ENCODE data around the gene KCNF1. TPM values are rescaled to one million over a fixed set of nuclear protein-coding genes. Genes with fewer than 3 reads are reported as not detected.

KCNF1 gene
- total and polyA plus RNA-seq, 2 experiments from 2014 or later = 0.10 to 0.97 TPM

DNA sequence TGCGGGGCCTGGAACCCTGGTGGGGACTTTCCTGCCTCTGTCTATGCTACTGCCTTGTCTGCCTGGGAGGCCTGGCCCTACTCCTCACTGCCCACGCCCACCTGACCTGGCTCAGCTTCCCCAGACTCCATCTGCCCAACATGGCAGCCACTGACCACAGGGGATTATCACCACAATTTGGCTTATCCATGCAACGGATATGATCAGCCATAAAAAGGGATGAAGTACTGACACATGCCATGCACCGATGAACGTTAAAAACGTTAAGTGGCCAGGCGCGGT, 5.9 kb upstream of the KCNF1 start:
- no peaks in the 10 kb centered on the region for H3K79me2 ChIP-seq (ENCODE audit: insufficient read depth)
- H3F3A ChIP-seq (ENCODE audit: insufficient read depth) = 0 out of 2 replicates have a peak, but pooled peaks cover 5% of the 10 kb centered on the region
- TF ChIP-seq EZH2 (IDR thresholded peaks at IDR 0.05; ENCODE audit: insufficient read depth, poor library complexity, severe bottlenecking) = no peak
- no peak overlapping the region for H3K4me3 ChIP-seq
- no peak overlapping the region for H3K9ac ChIP-seq
- WGBS, 2 experiments (ENCODE audit: low coverage in 1 of 2, low lambda C conversion rate in 2 of 2, missing lambda C conversion rate in 2 of 2) = 84 to 86% methylated on average over 8 of the region's 8 CpGs
- no peaks in the 10 kb centered on the region for H4K20me1 ChIP-seq (ENCODE audit: insufficient read depth)
- H2AFZ ChIP-seq = no peak overlapping the region
- H3K9me3 ChIP-seq (ENCODE audit: low read depth) = no peaks in the 10 kb centered on the region
- H3K27ac ChIP-seq = no peak overlapping the region
- no peak overlapping the region for H3K4me2 ChIP-seq (ENCODE audit: unreplicated experiment)
- no peak for DNase-seq
- H3K4me1 ChIP-seq (ENCODE audit: insufficient read depth) = peaks cover 4% of the 10 kb centered on the region; the same call in 1 of the 2 replicates
- H3K27me3 ChIP-seq (replicated peaks; ENCODE audit: insufficient read depth) = peaks cover 3% of the 10 kb centered on the region
- H3K9me2 ChIP-seq (ENCODE audit: insufficient read depth) = no peaks in the 10 kb centered on the region
- in situ Hi-C loops (cut with MboI) = no loop called here
- no peaks in the 10 kb centered on the region for H3K36me3 ChIP-seq (ENCODE audit: low read depth)

DNA sequence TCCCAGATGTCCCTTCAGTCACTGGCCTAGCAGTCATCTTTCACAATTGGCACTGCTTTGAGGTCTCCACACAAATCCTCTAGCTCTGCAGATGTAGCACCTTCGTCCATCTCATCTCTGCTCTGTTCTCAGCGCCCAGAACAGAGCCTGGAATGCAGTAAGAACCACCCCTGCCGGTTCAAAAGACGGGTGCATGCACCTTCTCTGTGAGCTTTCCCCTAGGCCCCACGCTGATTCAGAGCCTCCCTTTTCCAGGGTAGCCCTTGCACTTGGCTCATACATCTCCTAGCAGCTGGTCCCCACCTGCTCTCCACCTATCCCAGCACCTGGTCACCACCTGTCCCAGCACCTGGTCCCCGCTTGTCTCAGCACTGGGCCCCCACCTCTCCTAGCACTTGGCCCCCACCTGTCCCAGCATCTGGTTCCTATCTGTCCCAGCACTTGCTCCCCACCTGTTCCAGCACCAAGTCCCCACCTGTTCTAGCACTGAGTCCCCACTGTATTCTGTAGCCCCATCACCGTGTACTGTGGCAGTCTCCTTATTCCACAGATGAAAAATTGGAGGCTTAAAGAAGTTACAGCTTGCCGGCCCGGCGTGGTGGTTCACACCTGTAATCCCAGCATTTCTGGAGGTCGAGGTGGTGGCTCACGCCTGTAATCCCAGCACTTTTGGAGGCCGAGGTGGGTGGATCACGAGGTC, 4.7 kb upstream of the KCNF1 start:
- Histone ChIP-seq H3K4me1 (ENCODE audit: insufficient read depth) (peaks cover 4% of the 10 kb centered on the region; the same call in 1 of the 2 replicates), H3K9me2 (ENCODE audit: insufficient read depth) (no peaks in the 10 kb centered on the region), H3K79me2 (ENCODE audit: insufficient read depth) (no peaks in the 10 kb centered on the region), H3K9ac (no peak overlapping the region), H3K9me3 (ENCODE audit: low read depth) (no peaks in the 10 kb centered on the region), H3K4me3 (no peak overlapping the region), H3K36me3 (ENCODE audit: low read depth) (no peaks in the 10 kb centered on the region), H3K27ac (no peak overlapping the region), H2AFZ (no peak overlapping the region), H3K27me3 (replicated peaks; ENCODE audit: insufficient read depth) (peaks cover 5% of the 10 kb centered on the region), H3K4me2 (ENCODE audit: unreplicated experiment) (no peak overlapping the region), H4K20me1 (ENCODE audit: insufficient read depth) (no peaks in the 10 kb centered on the region), H3F3A (ENCODE audit: insufficient read depth) (0 out of 2 replicates have a peak, but pooled peaks cover 3% of the 10 kb centered on the region)
- DNase-seq = no peak
- 81 to 84% methylated on average over 14 of the region's 14 CpGs for WGBS, 2 experiments (ENCODE audit: low coverage in 1 of 2, low lambda C conversion rate in 2 of 2, missing lambda C conversion rate in 2 of 2)
- in situ Hi-C loops (cut with MboI) = no loop called here
- TF ChIP-seq EZH2 (IDR thresholded peaks at IDR 0.05; ENCODE audit: insufficient read depth, poor library complexity, severe bottlenecking) = no peak
- TF ChIP-seq EZH2phosphoT487 (IDR thresholded peaks at IDR 0.05; ENCODE audit: insufficient read depth, low read depth) = no peak

DNA sequence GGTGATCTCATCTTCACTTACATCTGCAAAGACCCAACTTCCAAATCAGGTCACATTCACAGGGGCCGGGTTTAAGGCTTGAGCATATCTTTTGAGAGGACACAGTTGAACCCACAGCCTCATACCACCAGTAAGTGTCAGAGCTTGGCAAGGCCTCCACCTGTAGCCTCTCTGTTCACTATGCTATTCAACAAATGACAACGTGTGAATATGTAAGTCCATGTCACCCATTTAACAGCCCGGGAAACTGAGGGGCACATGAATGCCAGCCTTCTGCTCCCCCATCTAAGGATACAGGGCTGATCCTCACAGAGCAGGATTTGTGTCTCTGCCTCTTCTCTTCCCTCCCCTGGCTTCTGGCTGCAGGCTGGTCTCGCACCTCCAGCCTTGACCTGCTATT, 3.5 kb upstream of the KCNF1 start:
- no peaks in the 10 kb centered on the region for H3K79me2 ChIP-seq (ENCODE audit: insufficient read depth)
- H4K20me1 ChIP-seq (ENCODE audit: insufficient read depth) = no peaks in the 10 kb centered on the region
- no peak overlapping the region for H3K9ac ChIP-seq
- no peak overlapping the region for H3K27ac ChIP-seq
- 0 out of 2 replicates have a peak, but pooled peaks cover 3% of the 10 kb centered on the region for H3F3A ChIP-seq (ENCODE audit: insufficient read depth)
- no peak overlapping the region for H3K4me3 ChIP-seq
- H3K27me3 ChIP-seq (replicated peaks; ENCODE audit: insufficient read depth) = peaks cover 5% of the 10 kb centered on the region
- peaks cover 4% of the 10 kb centered on the region; the same call in 1 of the 2 replicates for H3K4me1 ChIP-seq (ENCODE audit: insufficient read depth)
- in situ Hi-C loops (cut with MboI) = no loop called here
- no peak overlapping the region for H2AFZ ChIP-seq
- no peaks in the 10 kb centered on the region for H3K36me3 ChIP-seq (ENCODE audit: low read depth)
- H3K9me3 ChIP-seq (ENCODE audit: low read depth) = no peaks in the 10 kb centered on the region
- H3K9me2 ChIP-seq (ENCODE audit: insufficient read depth) = no peaks in the 10 kb centered on the region
- 62 to 64% methylated on average over 4 of the region's 4 CpGs for WGBS, 2 experiments (ENCODE audit: low coverage in 1 of 2, low lambda C conversion rate in 2 of 2, missing lambda C conversion rate in 2 of 2)
- no peak for TF ChIP-seq EZH2phosphoT487 (IDR thresholded peaks at IDR 0.05; ENCODE audit: insufficient read depth, low read depth)
- TF ChIP-seq EZH2 (IDR thresholded peaks at IDR 0.05; ENCODE audit: insufficient read depth, poor library complexity, severe bottlenecking) = no peak
- H3K4me2 ChIP-seq (ENCODE audit: unreplicated experiment) = no peak overlapping the region
- DNase-seq = no peak

DNA sequence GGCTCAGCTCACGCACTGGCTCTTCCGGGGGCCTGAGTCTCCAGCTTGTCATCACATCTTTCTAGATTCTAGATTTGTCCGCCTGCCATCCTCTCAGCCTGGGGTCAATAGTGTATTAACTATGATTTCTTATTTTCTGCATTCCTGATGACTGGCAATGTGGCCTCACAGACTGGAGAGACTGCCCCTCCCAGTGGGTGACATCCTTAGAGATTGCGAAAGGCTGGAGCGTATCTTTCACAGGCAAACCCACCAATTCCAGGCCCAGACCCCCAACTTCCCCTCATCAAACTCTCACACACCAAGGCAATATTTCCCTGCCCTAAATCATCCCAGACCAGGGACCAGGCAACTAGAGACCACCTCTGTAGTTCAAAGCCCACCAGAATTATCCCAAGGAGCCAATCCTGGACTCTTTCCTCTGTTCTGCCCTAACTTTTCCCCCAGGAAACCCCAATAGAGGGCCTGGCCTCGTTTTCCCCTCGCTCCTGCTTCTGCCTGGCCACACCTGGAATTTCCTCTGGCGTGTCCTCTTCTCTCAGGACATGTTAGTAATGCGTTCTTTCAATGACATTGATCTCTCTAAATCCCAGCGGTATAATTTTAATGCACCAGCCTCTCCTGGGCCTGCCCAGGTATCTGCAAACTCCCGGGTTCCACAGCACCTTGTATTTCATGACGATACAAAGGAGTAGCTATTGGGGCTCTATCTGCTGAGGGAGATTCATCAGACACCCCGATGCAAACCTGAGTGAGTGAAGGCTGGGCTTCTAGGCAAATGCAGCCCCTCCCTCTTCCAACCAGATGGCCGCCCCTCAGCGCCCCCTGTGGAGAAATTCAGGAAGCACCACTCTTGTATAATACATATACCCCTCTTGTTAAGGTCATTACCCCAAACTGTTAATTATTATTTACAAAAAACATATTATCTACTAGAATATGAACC, 2.4 kb upstream of the KCNF1 start:
- no peaks in the 10 kb centered on the region for H3K9me3 ChIP-seq (ENCODE audit: low read depth)
- no peak overlapping the region for H3K9ac ChIP-seq
- no peaks in the 10 kb centered on the region for H4K20me1 ChIP-seq (ENCODE audit: insufficient read depth)
- H3F3A ChIP-seq (ENCODE audit: insufficient read depth) = no peaks in the 10 kb centered on the region
- no peak overlapping the region for H3K27ac ChIP-seq
- no peak overlapping the region for H2AFZ ChIP-seq
- TF ChIP-seq EZH2phosphoT487 (IDR thresholded peaks at IDR 0.05; ENCODE audit: insufficient read depth, low read depth) = no peak
- no peak overlapping the region for H3K4me3 ChIP-seq
- no peaks in the 10 kb centered on the region for H3K36me3 ChIP-seq (ENCODE audit: low read depth)
- 63 to 65% methylated on average over 15 of the region's 15 CpGs for WGBS, 2 experiments (ENCODE audit: low coverage in 1 of 2, low lambda C conversion rate in 2 of 2, missing lambda C conversion rate in 2 of 2)
- no peak overlapping the region for H3K4me2 ChIP-seq (ENCODE audit: unreplicated experiment)
- in situ Hi-C loops (cut with MboI) = no loop called here
- H3K4me1 ChIP-seq (ENCODE audit: insufficient read depth) = no peaks in the 10 kb centered on the region
- H3K79me2 ChIP-seq (ENCODE audit: insufficient read depth) = no peaks in the 10 kb centered on the region
- peaks cover 5% of the 10 kb centered on the region for H3K27me3 ChIP-seq (replicated peaks; ENCODE audit: insufficient read depth)
- H3K9me2 ChIP-seq (ENCODE audit: insufficient read depth) = no peaks in the 10 kb centered on the region
- DNase-seq = no peak

All from GM23248 (cell line).